ACC112 (cell line): ENCODE data around the gene PEX11G.
"Not testable (repeated sequence)": the region's sequence is repeated elsewhere in the genome, so short reads cannot be mapped to it uniquely, and the experiment has no call there.

ENCODE experiments used
- H2AFZ ChIP-seq: fragments of 200-600 bp; sonication (generic); one replicate; pipeline ENCODE4 v1.6.0; 2017; ENCODE audit warnings: antibody characterized with exemption, low read length; ENCODE audit not compliant: unreplicated experiment
- H3K27ac ChIP-seq: fragments of 200-600 bp; sonication (generic); 2 replicates; pipeline ENCODE4 v1.5.1; 2014; ENCODE audit warnings: low read depth, mild to moderate bottlenecking, antibody characterized with exemption, low read length, moderate library complexity
- H3K27me3 ChIP-seq: fragments of 200-600 bp; sonication (generic); 2 replicates; pipeline ENCODE4 v1.6.1; 2014; ENCODE audit warnings: mild to moderate bottlenecking, antibody characterized with exemption, low read length, moderate library complexity, mixed read lengths; ENCODE audit not compliant: insufficient read depth
- H3K36me3 ChIP-seq: fragments of 200-600 bp; sonication (generic); 2 replicates; pipeline ENCODE4 v1.6.1; 2016; ENCODE audit warnings: mild to moderate bottlenecking, antibody characterized with exemption, low read length, moderate library complexity, mixed read lengths; ENCODE audit not compliant: insufficient read depth
- H3K4me1 ChIP-seq: fragments of 200-600 bp; sonication (generic); one replicate; pipeline ENCODE4 v1.6.1; 2016; ENCODE audit warnings: low read length, mixed read lengths; ENCODE audit not compliant: insufficient read depth, unreplicated experiment, control insufficient read depth
- H3K4me3 ChIP-seq: fragments of 200-600 bp; sonication (generic); 2 replicates; pipeline ENCODE4 v1.5.1; 2014; ENCODE audit warnings: mild to moderate bottlenecking, low read depth, low read length
- H3K79me2 ChIP-seq: fragments of 200-600 bp; sonication (generic); one replicate; pipeline ENCODE4 v1.6.0; 2016; ENCODE audit warnings: low read length; ENCODE audit not compliant: control insufficient read depth, unreplicated experiment, insufficient read depth

Gene PEX11G

GRCh38 chr19:7460562-7460966 is 28.3 kb downstream of the PEX11G start:
- no peak overlapping the region for H2AFZ ChIP-seq
- no peak overlapping the region for H3K27ac ChIP-seq

GRCh38 chr19:7459773-7460172 is 29.1 kb downstream of the PEX11G start:
- H3K79me2 ChIP-seq: no peaks in the 10 kb centered on the region
- H3K4me1 ChIP-seq: no peaks in the 10 kb centered on the region
- no peak overlapping the region for H3K27ac ChIP-seq
- no peaks in the 10 kb centered on the region for H3K36me3 ChIP-seq
- no peak overlapping the region for H3K4me3 ChIP-seq
- H2AFZ ChIP-seq: no peak overlapping the region
- no peaks in the 10 kb centered on the region for H3K27me3 ChIP-seq

More at GRCh38 chr19:7460562-7460966, 28.3 kb downstream of the PEX11G start:
- Histone ChIP-seq H3K4me1 (no peaks in the 10 kb centered on the region), H3K79me2 (no peaks in the 10 kb centered on the region), H3K4me3 (no peak overlapping the region), H3K36me3 (no peaks in the 10 kb centered on the region), H3K27me3 (no peaks in the 10 kb centered on the region)

- no peak overlapping the region for H3K27ac ChIP-seq
- H3K4me1 ChIP-seq: no peaks in the 10 kb centered on the region
- H2AFZ ChIP-seq: no peak overlapping the region
- H3K4me3 ChIP-seq: no peak overlapping the region
- no peaks in the 10 kb centered on the region for H3K27me3 ChIP-seq
- H3K36me3 ChIP-seq: peaks cover 8% of the 10 kb centered on the region
- H3K79me2 ChIP-seq: no peaks in the 10 kb centered on the region
Observed at GRCh38 chr19:7458675-7459074, 30.2 kb downstream of the PEX11G start.

GRCh38 chr19:7456964-7457541 is 31.8 kb downstream of the PEX11G start:
- H3K27me3 ChIP-seq: no peaks in the 10 kb centered on the region
- no peak overlapping the region for H2AFZ ChIP-seq
- no peak overlapping the region for H3K4me3 ChIP-seq
- no peak overlapping the region for H3K27ac ChIP-seq
- H3K4me1 ChIP-seq: no peaks in the 10 kb centered on the region
- H3K79me2 ChIP-seq: no peaks in the 10 kb centered on the region
- peaks cover 14% of the 10 kb centered on the region for H3K36me3 ChIP-seq

GRCh38 chr19:7455600-7456296 is 33.1 kb downstream of the PEX11G start:
- Histone ChIP-seq H2AFZ (no peak overlapping the region), H3K27ac (no peak overlapping the region), H3K36me3 (peaks cover 14% of the 10 kb centered on the region), H3K79me2 (peaks cover under 1% of the 10 kb centered on the region), H3K4me1 (no peaks in the 10 kb centered on the region), H3K27me3 (no peaks in the 10 kb centered on the region), H3K4me3 (no peak overlapping the region)

- Histone ChIP-seq H2AFZ (no peak overlapping the region), H3K4me3 (no peak overlapping the region), H3K36me3 (peaks cover 22% of the 10 kb centered on the region), H3K4me1 (no peaks in the 10 kb centered on the region), H3K79me2 (peaks cover 5% of the 10 kb centered on the region), H3K27me3 (no peaks in the 10 kb centered on the region), H3K27ac (no peak overlapping the region)
Observed at GRCh38 chr19:7454998-7455397, 33.8 kb downstream of the PEX11G start.

- Histone ChIP-seq H3K79me2 (peaks cover 5% of the 10 kb centered on the region), H3K4me3 (no peak overlapping the region), H3K36me3 (peaks cover 22% of the 10 kb centered on the region), H3K27ac (no peak overlapping the region), H2AFZ (no peak overlapping the region), H3K4me1 (no peaks in the 10 kb centered on the region), H3K27me3 (no peaks in the 10 kb centered on the region)
Observed at GRCh38 chr19:7450243-7451223, 38.3 kb downstream of the PEX11G start.

GRCh38 chr19:7449391-7450070 is 39.3 kb downstream of the PEX11G start:
- not testable (repeated sequence) for H3K27me3 ChIP-seq, H3K79me2 ChIP-seq, H3K27ac ChIP-seq, H3K4me3 ChIP-seq, H2AFZ ChIP-seq, H3K4me1 ChIP-seq
- H3K36me3 ChIP-seq: peaks cover 22% of the 10 kb centered on the region

- H3K79me2 ChIP-seq: peaks cover 5% of the 10 kb centered on the region
- H3K27me3 ChIP-seq: no peaks in the 10 kb centered on the region
- H3K4me1 ChIP-seq: no peaks in the 10 kb centered on the region
- H3K36me3 ChIP-seq: peaks cover 9% of the 10 kb centered on the region; the same call in 1 of the 2 replicates
- H3K4me3 ChIP-seq: no peak overlapping the region
- H3K27ac ChIP-seq: no peak overlapping the region
- no peak overlapping the region for H2AFZ ChIP-seq
Observed at GRCh38 chr19:7447648-7448047, 41.2 kb downstream of the PEX11G start.

- Histone ChIP-seq H2AFZ (no peak overlapping the region), H3K79me2 (no peaks in the 10 kb centered on the region), H3K36me3 (0 out of 2 replicates have a peak, but pooled peaks cover 2% of the 10 kb centered on the region), H3K4me3 (no peak overlapping the region), H3K27me3 (no peaks in the 10 kb centered on the region), H3K4me1 (no peaks in the 10 kb centered on the region), H3K27ac (no peak overlapping the region)
Observed at GRCh38 chr19:7445104-7445503, 43.7 kb downstream of the PEX11G start.
